Transverse colon (tissue), 4 donors: ENCODE results near the gene SNX25. TPM values are rescaled to one million over a fixed set of nuclear protein-coding genes. Genes with fewer than 3 reads are reported as not detected.

Experiments
- DNase-seq: peaks from one replicate; pipeline ENCODE4 v3.0.0-alpha.2; 2019
- H3K27ac ChIP-seq, 4 donors: fragments of 200-600 bp; sonication (generic); 2 replicates each; pipeline ENCODE4 v1.5.1; 2016 to 2018; ENCODE audit warnings: inconsistent platforms in 4 of 4
- H3K27me3 ChIP-seq: fragments of 200-600 bp; sonication (generic); 2 replicates; pipeline ENCODE4 v1.5.1; 2017; ENCODE audit warnings: inconsistent platforms
- H3K36me3 ChIP-seq, 4 donors: fragments of 200-600 bp; sonication (generic); 2 replicates each; pipeline ENCODE4 v1.5.1; 2017 to 2019; ENCODE audit warnings: inconsistent platforms in 4 of 4
- H3K4me1 ChIP-seq, 4 donors: fragments of 200-600 bp; sonication (generic); 2 replicates each; pipeline ENCODE4 v1.5.1; 2017 to 2020; ENCODE audit warnings: inconsistent platforms in 4 of 4
- H3K4me3 ChIP-seq, 4 donors: fragments of 200-600 bp; sonication (generic); 1 replicate in 1 of 4; 2 replicates in 3 of 4; pipeline versions ENCODE4 v1.5.1 to v1.6.1; 2017 to 2019; ENCODE audit warnings: inconsistent platforms in 4 of 4
- H3K9me3 ChIP-seq, 2 donors: fragments of 200-600 bp; sonication (generic); 2 replicates each; pipeline ENCODE4 v1.5.1; 2017 to 2019; ENCODE audit warnings: inconsistent platforms in 2 of 2
- EP300 ChIP-seq: sonication (generic); formaldehyde crosslinking; IDR thresholded peaks from one replicate; pipeline ENCODE4 v1.6.1; 2017; ENCODE audit warnings: antibody characterized with exemption, low read depth
- POLR2A ChIP-seq: fragments of 450-650 bp; IDR thresholded peaks from one replicate; pipeline ENCODE4 v1.6.1; 2016; ENCODE audit warnings: antibody characterized with exemption, mild to moderate bottlenecking, moderate library complexity
- POLR2AphosphoS5 ChIP-seq, 3 donors: sonication (generic); formaldehyde crosslinking; IDR thresholded peaks; one replicate each; pipeline ENCODE4 v1.6.1; 2016; ENCODE audit warnings: antibody characterized with exemption in 3 of 3
- WGBS, 2 donors: methylation state at CpG; one replicate each; pipeline ENCODE4 v1.1.5; 2018; ENCODE audit warnings: low coverage in 1 of 2; 5-methylcytosine and 5-hydroxymethylcytosine counted together
- in situ Hi-C, 4 donors: fragments of 200-750 bp; cut with MboI; loops; one replicate each; pipeline versions ENCODE4 v1.15.0 to v1.15.1; 2017; ENCODE audit warnings: low sequenced_read_pairs in 3 of 4, low pct_ligation_motif_present in 1 of 4, low pct_unique_long_range_greater_than_20kb in 1 of 4
- intact Hi-C: fragments of 100-400 bp; cut with DNase I; formaldehyde crosslinking; loops from one replicate; pipeline ENCODE4 v1.15.1; 2023; ENCODE audit warnings: low total_unique reads
- total RNA-seq, 4 donors: library from RNA; depleted of rRNA; stranded (reverse); fragments of >200 nt; gene quantifications; one replicate each; pipeline ENCODE4 v1.1.0, GENCODE V29; 2016
- TF ChIP-seq, protein P1 (sequence below), 5 experiments: fragments of 200-600 bp in 3 of 5; fragments of 450-650 bp in 2 of 5; sonication (generic) in 3 of 5; IDR thresholded peaks; 1 replicate in 2 of 5; 2 replicates in 3 of 5; pipeline ENCODE4 v1.5.1; 2016 to 2017; ENCODE audit warnings: antibody characterized with exemption in 5 of 5, inconsistent platforms in 3 of 5, mild to moderate bottlenecking in 2 of 5, moderate library complexity in 1 of 5

Gene SNX25
- total RNA-seq, 4 donors from 2014 or later = 17.1 to 68.5 (median 19.5) TPM

DNA sequence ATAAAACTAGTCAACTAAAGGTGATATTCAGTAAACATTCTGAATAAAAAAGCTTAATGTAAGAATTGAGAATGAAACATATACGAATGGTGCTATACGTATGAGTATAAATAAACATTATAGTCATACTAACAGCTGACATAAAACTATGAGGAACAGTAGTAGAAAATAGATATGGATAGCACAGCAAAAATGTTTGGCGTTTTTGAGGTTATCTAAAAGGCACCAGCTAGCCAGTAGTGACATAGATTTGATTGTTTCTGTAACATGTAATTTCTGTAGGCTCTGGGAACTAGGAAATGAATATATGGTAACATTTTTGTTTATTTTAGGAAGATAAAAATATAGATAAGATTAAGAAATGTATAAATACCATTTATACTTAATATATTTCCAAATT lies 69.3 kb downstream of the SNX25 start:
- Histone ChIP-seq H3K36me3 (no peaks in the 10 kb centered on the region), H3K27me3 (no peaks in the 10 kb centered on the region), H3K4me1 (peaks cover 4 to 23% (median 9%) of the 10 kb centered on the region in 4 donors), H3K4me3 (no peak overlapping the region), H3K9me3 (no peaks in the 10 kb centered on the region), H3K27ac (no peak overlapping the region)
- no peak for DNase-seq
- TF ChIP-seq EP300 (no peak), POLR2AphosphoS5 (IDR thresholded peaks at IDR 0.05) (no peak), POLR2A (no peak)
- TF ChIP-seq, protein P1, sequence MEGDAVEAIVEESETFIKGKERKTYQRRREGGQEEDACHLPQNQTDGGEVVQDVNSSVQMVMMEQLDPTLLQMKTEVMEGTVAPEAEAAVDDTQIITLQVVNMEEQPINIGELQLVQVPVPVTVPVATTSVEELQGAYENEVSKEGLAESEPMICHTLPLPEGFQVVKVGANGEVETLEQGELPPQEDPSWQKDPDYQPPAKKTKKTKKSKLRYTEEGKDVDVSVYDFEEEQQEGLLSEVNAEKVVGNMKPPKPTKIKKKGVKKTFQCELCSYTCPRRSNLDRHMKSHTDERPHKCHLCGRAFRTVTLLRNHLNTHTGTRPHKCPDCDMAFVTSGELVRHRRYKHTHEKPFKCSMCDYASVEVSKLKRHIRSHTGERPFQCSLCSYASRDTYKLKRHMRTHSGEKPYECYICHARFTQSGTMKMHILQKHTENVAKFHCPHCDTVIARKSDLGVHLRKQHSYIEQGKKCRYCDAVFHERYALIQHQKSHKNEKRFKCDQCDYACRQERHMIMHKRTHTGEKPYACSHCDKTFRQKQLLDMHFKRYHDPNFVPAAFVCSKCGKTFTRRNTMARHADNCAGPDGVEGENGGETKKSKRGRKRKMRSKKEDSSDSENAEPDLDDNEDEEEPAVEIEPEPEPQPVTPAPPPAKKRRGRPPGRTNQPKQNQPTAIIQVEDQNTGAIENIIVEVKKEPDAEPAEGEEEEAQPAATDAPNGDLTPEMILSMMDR (IDR thresholded peaks at IDR 0.05) = no peak
- in situ Hi-C loops (no loop called here), intact Hi-C loops (no loop called here)
- WGBS, 2 donors = 67 to 87% methylated on average over 1 to 3 of the region's 3 CpGs

DNA sequence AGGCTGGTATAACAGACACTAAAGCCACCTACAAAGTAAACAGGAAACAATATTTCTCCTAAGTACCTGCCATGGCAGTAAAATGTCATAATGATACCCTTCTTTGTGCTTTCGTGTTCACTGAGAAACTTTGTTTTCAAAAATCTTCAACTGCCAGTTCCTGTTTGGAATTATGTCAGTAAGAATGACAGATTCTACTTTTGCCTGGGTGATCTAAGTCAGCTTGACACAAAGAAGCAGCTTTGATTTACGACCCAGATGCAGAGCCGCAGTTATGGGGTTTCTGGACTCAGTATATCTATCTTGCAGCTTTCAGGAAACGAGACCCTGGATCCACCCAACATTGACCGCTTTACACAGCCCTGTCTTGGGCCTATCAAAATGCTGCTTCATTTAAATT lies 71.2 kb downstream of the SNX25 start:
- H3K9me3 ChIP-seq = no peaks in the 10 kb centered on the region
- no peaks in the 10 kb centered on the region for H3K36me3 ChIP-seq
- TF ChIP-seq POLR2A (no peak), POLR2AphosphoS5 (IDR thresholded peaks at IDR 0.05) (no peak), EP300 (no peak)
- TF ChIP-seq, protein P1 (IDR thresholded peaks at IDR 0.05) = no peak
- peaks cover 4 to 23% (median 7%) of the 10 kb centered on the region in 4 donors for H3K4me1 ChIP-seq
- intact Hi-C loops (no loop called here), in situ Hi-C loops (no loop called here)
- no peak for DNase-seq
- no peak overlapping the region for H3K4me3 ChIP-seq
- H3K27ac ChIP-seq = peak overlapping the region; percentile 30 to 56 (median 49)
- 34 to 38% methylated on average over 5 of the region's 5 CpGs for WGBS, 2 donors
- no peaks in the 10 kb centered on the region for H3K27me3 ChIP-seq

DNA sequence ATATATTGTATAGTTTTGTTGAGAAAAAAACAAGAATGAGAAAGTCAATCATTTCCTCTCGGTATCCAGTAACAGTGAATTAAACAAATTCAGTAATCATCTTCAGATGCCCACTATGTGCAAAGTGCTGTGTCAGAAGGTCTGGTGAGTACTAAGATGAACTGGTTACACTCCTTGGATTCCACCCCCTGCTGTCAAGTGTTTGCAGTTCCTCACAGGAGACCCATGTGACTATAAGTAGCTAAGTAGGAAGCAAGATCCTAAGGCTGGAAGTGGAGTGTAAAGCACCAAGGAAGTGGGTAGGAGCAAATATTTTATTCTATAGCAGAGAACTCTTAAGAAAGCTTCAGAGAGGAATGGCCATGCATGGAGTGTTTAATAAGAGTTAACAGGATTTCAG lies 73.6 kb downstream of the SNX25 start:
- Histone ChIP-seq H3K27ac (no peak overlapping the region), H3K4me1 (peaks cover 0 to 18% (median 6%) of the 10 kb centered on the region in 4 donors), H3K9me3 (no peaks in the 10 kb centered on the region), H3K36me3 (no peaks in the 10 kb centered on the region), H3K4me3 (no peak overlapping the region), H3K27me3 (no peaks in the 10 kb centered on the region)
- no peak for DNase-seq
- TF ChIP-seq EP300 = no peak
- TF ChIP-seq, protein P1 (IDR thresholded peaks at IDR 0.05) = no peak
- TF ChIP-seq POLR2A = no peak
- no peak for TF ChIP-seq POLR2AphosphoS5 (IDR thresholded peaks at IDR 0.05)
- in situ Hi-C loops = no loop called here
- intact Hi-C loops = no loop called here
- 78 to 97% methylated on average over 1 of the region's 1 CpG for WGBS, 2 donors

DNA sequence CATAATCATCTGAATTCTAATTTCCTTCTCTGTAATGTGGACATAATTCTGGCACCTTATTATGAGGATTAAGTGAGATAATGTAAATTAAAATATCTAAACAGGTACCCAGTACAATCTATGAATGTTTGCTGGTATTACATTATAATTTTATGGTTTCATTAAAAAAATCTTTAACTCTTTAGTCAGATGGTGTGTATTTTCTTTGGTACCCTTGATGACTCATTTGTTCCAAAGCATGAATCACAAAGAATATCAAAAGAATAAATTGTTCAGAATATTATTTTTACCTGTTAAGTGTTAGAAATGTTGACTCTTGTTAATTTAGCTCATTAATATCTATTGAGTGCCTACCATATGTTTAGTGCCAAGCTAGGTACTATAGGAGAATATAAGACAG lies 74.3 kb downstream of the SNX25 start:
- Histone ChIP-seq H3K27ac (no peak overlapping the region), H3K9me3 (no peaks in the 10 kb centered on the region), H3K36me3 (no peaks in the 10 kb centered on the region), H3K4me3 (no peak overlapping the region), H3K27me3 (no peaks in the 10 kb centered on the region), H3K4me1 (peaks cover 0 to 18% (median 6%) of the 10 kb centered on the region in 4 donors)
- intact Hi-C loops = no loop called here
- in situ Hi-C loops = no loop called here
- no peak for TF ChIP-seq POLR2AphosphoS5 (IDR thresholded peaks at IDR 0.05)
- TF ChIP-seq EP300 = no peak
- DNase-seq = no peak

DNA sequence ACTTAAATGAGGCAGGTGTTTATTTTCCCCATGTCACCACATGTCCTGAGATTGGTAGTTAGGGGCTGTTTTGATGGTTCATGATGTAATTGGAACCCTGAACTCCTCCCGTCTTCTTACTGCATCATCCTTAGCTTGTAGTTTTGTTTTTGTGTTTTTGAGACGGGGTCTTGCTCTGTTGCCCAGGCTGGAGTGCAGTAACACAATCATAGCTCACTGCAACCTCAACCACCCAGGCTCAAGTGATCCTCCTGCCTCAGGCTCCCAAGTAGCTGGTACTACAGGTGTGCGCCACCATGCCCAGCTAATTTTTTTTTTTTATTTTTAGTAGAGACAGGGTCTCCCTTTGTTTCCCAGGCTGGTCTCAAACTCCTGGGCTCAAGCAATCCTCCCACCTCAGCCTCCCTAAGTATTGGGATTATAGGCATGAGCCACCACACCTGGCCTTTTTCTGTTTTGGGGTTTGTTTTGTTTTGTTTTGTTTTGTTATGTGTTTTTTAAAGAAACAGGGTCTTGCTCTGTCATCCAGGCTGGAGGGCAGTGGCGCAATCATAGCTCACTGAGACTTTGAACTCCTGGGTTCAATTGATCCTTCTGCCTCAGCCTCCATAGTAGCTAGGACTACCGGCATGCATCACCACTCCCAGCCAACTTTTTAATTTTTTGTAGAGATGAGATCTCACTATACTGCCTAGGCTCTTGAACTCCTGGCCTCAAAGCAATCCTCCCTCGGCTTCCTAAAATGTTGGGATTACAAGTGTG lies 76.4 kb downstream of the SNX25 start:
- in situ Hi-C loops = no loop called here
- WGBS, 2 donors = 97 to 100% methylated on average over 1 to 6 of the region's 6 CpGs
- Histone ChIP-seq H3K4me1 (peaks cover 0 to 6% (median 2%) of the 10 kb centered on the region in 4 donors), H3K4me3 (no peak overlapping the region), H3K9me3 (no peaks in the 10 kb centered on the region), H3K27ac (no peak overlapping the region), H3K27me3 (no peaks in the 10 kb centered on the region), H3K36me3 (no peaks in the 10 kb centered on the region)
- TF ChIP-seq, protein P1 (IDR thresholded peaks at IDR 0.05) = no peak
- no peak for TF ChIP-seq EP300
- no peak for DNase-seq
- intact Hi-C loops = no loop called here
